Gastroesophageal sphincter (tissue), 4 donors: ENCODE results near the gene ORAI1. TPM values are rescaled to one million over a fixed set of nuclear protein-coding genes. Genes with fewer than 3 reads are reported as not detected.

Source experiments
- ATAC-seq: fragments of 150-250 bp; one replicate; pipeline ENCODE4 v1.9.1; 2016; ENCODE audit warnings: mild to moderate bottlenecking, moderate library complexity
- H3K27ac ChIP-seq, 4 donors: fragments of 200-600 bp; sonication (generic) in 3 of 4; 1 replicate in 3 of 4; 2 replicates in 1 of 4; pipeline ENCODE4 v1.5.1; 2016 to 2019
- H3K27me3 ChIP-seq: fragments of 200-600 bp; sonication (generic); one replicate; pipeline ENCODE4 v1.5.1; 2019
- H3K36me3 ChIP-seq, 2 donors: fragments of 200-600 bp; sonication (generic); one replicate each; pipeline ENCODE4 v1.5.1; 2019; ENCODE audit warnings: control low read depth in 1 of 2
- H3K4me1 ChIP-seq, 3 donors: fragments of 200-600 bp; sonication (generic); 1 replicate in 2 of 3; 2 replicates in 1 of 3; pipeline ENCODE4 v1.5.1; 2016 to 2019; ENCODE audit warnings: control low read depth in 2 of 3
- H3K4me3 ChIP-seq, 2 donors: fragments of 200-600 bp; sonication (generic); one replicate each; pipeline ENCODE4 v1.5.1; 2019; ENCODE audit warnings: mild to moderate bottlenecking in 1 of 2, moderate library complexity in 1 of 2
- H3K9me3 ChIP-seq, 3 donors: fragments of 200-600 bp; sonication (generic); one replicate each; pipeline ENCODE4 v1.5.1; 2017 to 2019; ENCODE audit warnings: control low read depth in 2 of 3
- EP300 ChIP-seq: sonication (generic); formaldehyde crosslinking; IDR thresholded peaks from one replicate; pipeline ENCODE4 v1.6.1; 2017; ENCODE audit warnings: antibody characterized with exemption, mild to moderate bottlenecking
- POLR2A ChIP-seq, 2 donors: fragments of 450-650 bp; IDR thresholded peaks; one replicate each; pipeline ENCODE4 v1.6.1; 2017; ENCODE audit warnings: antibody characterized with exemption in 2 of 2, mild to moderate bottlenecking in 2 of 2, moderate library complexity in 1 of 2
- POLR2AphosphoS5 ChIP-seq: sonication (generic); formaldehyde crosslinking; IDR thresholded peaks from one replicate; pipeline ENCODE4 v1.6.1; 2017; ENCODE audit warnings: antibody characterized with exemption
- WGBS, 2 donors: methylation state at CpG; one replicate each; pipeline ENCODE4 v1.1.5; 2018; ENCODE audit warnings: low coverage in 1 of 2; 5-methylcytosine and 5-hydroxymethylcytosine counted together
- total RNA-seq, 4 donors: library from RNA; depleted of rRNA; stranded (reverse); fragments of >200 nt; gene quantifications; one replicate each; pipeline ENCODE4 v1.1.0, GENCODE V29; 2016
- TF ChIP-seq, protein P1 (sequence below), 4 experiments: fragments of 200-600 bp in 2 of 4; fragments of 450-650 bp in 2 of 4; sonication (generic) in 1 of 4; IDR thresholded peaks; one replicate each; pipeline ENCODE4 v1.5.1; 2017 to 2019; ENCODE audit warnings: antibody characterized with exemption in 4 of 4, mild to moderate bottlenecking in 2 of 4, moderate library complexity in 2 of 4

Gene ORAI1
- total RNA-seq, 4 donors from 2014 or later: 8.7 to 15.5 (median 12.6) TPM

GRCh38 chr12:121668750-121669520 lies 42.6 kb downstream of the ORAI1 start:
- no peaks in the 10 kb centered on the region for H3K9me3 ChIP-seq
- no peaks in the 10 kb centered on the region for H3K27me3 ChIP-seq
- no peak overlapping the region for H3K27ac ChIP-seq
- no peak overlapping the region for H3K4me3 ChIP-seq
- no peak for ATAC-seq
- no peak for TF ChIP-seq EP300
- TF ChIP-seq, protein P1, sequence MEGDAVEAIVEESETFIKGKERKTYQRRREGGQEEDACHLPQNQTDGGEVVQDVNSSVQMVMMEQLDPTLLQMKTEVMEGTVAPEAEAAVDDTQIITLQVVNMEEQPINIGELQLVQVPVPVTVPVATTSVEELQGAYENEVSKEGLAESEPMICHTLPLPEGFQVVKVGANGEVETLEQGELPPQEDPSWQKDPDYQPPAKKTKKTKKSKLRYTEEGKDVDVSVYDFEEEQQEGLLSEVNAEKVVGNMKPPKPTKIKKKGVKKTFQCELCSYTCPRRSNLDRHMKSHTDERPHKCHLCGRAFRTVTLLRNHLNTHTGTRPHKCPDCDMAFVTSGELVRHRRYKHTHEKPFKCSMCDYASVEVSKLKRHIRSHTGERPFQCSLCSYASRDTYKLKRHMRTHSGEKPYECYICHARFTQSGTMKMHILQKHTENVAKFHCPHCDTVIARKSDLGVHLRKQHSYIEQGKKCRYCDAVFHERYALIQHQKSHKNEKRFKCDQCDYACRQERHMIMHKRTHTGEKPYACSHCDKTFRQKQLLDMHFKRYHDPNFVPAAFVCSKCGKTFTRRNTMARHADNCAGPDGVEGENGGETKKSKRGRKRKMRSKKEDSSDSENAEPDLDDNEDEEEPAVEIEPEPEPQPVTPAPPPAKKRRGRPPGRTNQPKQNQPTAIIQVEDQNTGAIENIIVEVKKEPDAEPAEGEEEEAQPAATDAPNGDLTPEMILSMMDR (IDR thresholded peaks at IDR 0.05): peak in 3 of 4 experiments; percentile 44 to 67 (median 51)
- no peaks in the 10 kb centered on the region for H3K36me3 ChIP-seq
- H3K4me1 ChIP-seq: peaks cover 0 to 19% (median 10%) of the 10 kb centered on the region in 3 donors
- 40 to 60% methylated on average over 1 to 4 of the region's 18 CpGs for WGBS, 2 donors

DNA sequence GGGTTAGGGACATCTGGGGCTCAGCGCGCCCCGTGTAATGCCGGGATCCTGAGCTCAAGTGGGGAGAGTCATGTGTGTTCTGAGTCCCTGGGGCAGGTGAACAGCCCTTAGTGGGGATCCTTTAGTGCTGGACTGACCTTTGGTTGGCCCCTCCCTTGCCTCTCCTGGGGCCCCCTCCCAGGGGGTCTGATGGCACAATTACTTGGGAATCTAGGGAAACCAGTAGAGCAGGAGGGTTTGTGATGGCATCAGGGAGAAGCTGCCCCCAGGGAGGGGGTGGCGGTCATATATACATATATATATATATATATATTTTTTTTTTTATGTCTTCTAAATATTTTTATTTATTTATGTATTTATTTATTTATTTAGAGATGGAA lies 43.2 kb downstream of the ORAI1 start, which contains the start of gene MORN3:
Gene MORN3 (minus strand): TSS at position 134 of the 380 bp plus-strand sequence. CDS start 171 bp downstream, outside the sequence.
- ATAC-seq: no peak
- WGBS, 2 donors: 77 to 100% methylated on average over 1 of the region's 5 CpGs
- TF ChIP-seq POLR2AphosphoS5 (no peak), POLR2A (IDR thresholded peaks at IDR 0.05) (no peak), EP300 (no peak)
- TF ChIP-seq, protein P1 (IDR thresholded peaks at IDR 0.05): no peak
- Histone ChIP-seq H3K36me3 (no peaks in the 10 kb centered on the region), H3K4me3 (no peak within 1 kb of the TSS), H3K9me3 (no peaks in the 10 kb centered on the region), H3K27me3 (no peaks in the 10 kb centered on the region), H3K4me1 (peaks cover 0 to 19% (median 10%) of the 10 kb centered on the region in 3 donors), H3K27ac (no peak within 1 kb of the TSS)

DNA sequence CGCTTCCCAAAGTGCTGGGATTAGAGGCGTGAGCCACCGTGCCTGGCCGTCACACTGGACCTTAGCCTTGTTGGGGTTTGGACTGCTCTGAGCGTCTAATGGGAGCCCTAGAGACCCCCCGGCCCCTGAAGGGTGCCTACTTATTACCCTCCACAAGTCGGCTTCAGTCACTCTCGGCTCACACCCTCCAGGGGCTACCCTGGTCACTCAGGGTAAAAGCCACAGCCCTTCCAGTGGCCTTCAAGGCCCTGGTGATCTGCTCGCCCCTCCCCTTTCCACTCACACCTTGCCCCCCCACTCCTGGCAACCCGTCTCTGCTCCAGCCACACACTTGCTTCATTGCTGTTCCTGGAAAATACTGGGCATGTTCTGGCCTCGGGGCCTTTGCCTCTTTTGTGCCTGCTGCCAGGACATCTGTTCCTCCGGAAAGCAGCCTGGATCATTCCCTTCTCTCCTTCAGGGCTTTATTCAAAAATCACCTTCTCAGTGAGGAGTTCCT lies 46.7 kb downstream of the ORAI1 start:
- 14 to 26% methylated on average over 1 to 7 of the region's 12 CpGs for WGBS, 2 donors
- Histone ChIP-seq H3K27ac (peak overlapping the region in 3 of 4 donors; percentile 18 to 63 (median 55)), H3K4me1 (peaks cover 0 to 19% (median 10%) of the 10 kb centered on the region in 3 donors), H3K27me3 (no peaks in the 10 kb centered on the region), H3K36me3 (no peaks in the 10 kb centered on the region), H3K4me3 (peak overlapping the region in 1 of 2 donors; percentile 47), H3K9me3 (no peaks in the 10 kb centered on the region)
- ATAC-seq: peak; percentile 53
- TF ChIP-seq EP300 (no peak), POLR2A (IDR thresholded peaks at IDR 0.05) (no peak), POLR2AphosphoS5 (no peak)
- TF ChIP-seq, protein P1 (IDR thresholded peaks at IDR 0.05): no peak

- Histone ChIP-seq H3K27me3 (no peaks in the 10 kb centered on the region), H3K36me3 (no peaks in the 10 kb centered on the region), H3K27ac (no peak overlapping the region), H3K9me3 (no peaks in the 10 kb centered on the region), H3K4me1 (peaks cover 0 to 19% (median 10%) of the 10 kb centered on the region in 3 donors), H3K4me3 (no peak overlapping the region)
- TF ChIP-seq EP300: no peak
- TF ChIP-seq, protein P1 (IDR thresholded peaks at IDR 0.05): no peak
- WGBS, 2 donors: 90 to 98% methylated on average over 2 to 5 of the region's 5 CpGs
- no peak for ATAC-seq
Measured at GRCh38 chr12:121676190-121676589, 49.9 kb downstream of the ORAI1 start.

GRCh38 chr12:121678305-121678704 lies 52.0 kb downstream of the ORAI1 start:
- Histone ChIP-seq H3K9me3 (no peaks in the 10 kb centered on the region), H3K4me3 (no peak overlapping the region), H3K27me3 (no peaks in the 10 kb centered on the region), H3K27ac (no peak overlapping the region), H3K36me3 (no peaks in the 10 kb centered on the region), H3K4me1 (peaks cover 0 to 11% (median 0%) of the 10 kb centered on the region in 3 donors)
- TF ChIP-seq POLR2A (IDR thresholded peaks at IDR 0.05) (no peak), EP300 (no peak)
- TF ChIP-seq, protein P1 (IDR thresholded peaks at IDR 0.05): no peak
- ATAC-seq: no peak
- 78 to 100% methylated on average over 3 of the region's 3 CpGs for WGBS, 2 donors
